Esophagus muscularis mucosa (tissue), 4 donors: ENCODE data around the gene ANGPT4. TPM values are rescaled to one million over a fixed set of nuclear protein-coding genes. Genes with fewer than 3 reads are reported as not detected.

ENCODE experiments used
- DNase-seq: peaks from one replicate; pipeline ENCODE4 v3.0.0-alpha.2; 2017; ENCODE audit errors: extremely low spot score
- H3K27ac ChIP-seq, 4 donors: fragments of 200-600 bp; sonication (generic); replicated peaks in 1 of 4; 1 replicate in 3 of 4; 2 replicates in 1 of 4; pipeline ENCODE4 v1.5.1; 2016 to 2019; ENCODE audit warnings: mild to moderate bottlenecking in 1 of 4
- H3K27me3 ChIP-seq, 4 donors: fragments of 200-600 bp; sonication (generic); one replicate each; pipeline versions ENCODE4 v1.5.1 to v1.6.0; 2016 to 2019
- H3K36me3 ChIP-seq, 4 donors: fragments of 200-600 bp; sonication (generic); one replicate each; pipeline ENCODE4 v1.5.1; 2016 to 2019
- H3K4me1 ChIP-seq, 4 donors: fragments of 200-600 bp; sonication (generic); one replicate each; pipeline ENCODE4 v1.5.1; 2016 to 2019
- H3K4me3 ChIP-seq, 4 donors: fragments of 200-600 bp; sonication (generic); 1 replicate in 2 of 4; 2 replicates in 2 of 4; pipeline ENCODE4 v1.5.1; 2016 to 2019; ENCODE audit warnings: mild to moderate bottlenecking in 4 of 4, moderate library complexity in 1 of 4
- H3K9me3 ChIP-seq, 4 donors: fragments of 200-600 bp; sonication (generic); 1 replicate in 3 of 4; 2 replicates in 1 of 4; pipeline ENCODE4 v1.5.1; 2016 to 2019
- CTCF ChIP-seq, 3 experiments: fragments of 200-600 bp in 2 of 3; fragments of 450-650 bp in 1 of 3; sonication (generic) in 2 of 3; IDR thresholded peaks; one replicate each; pipeline ENCODE4 v1.5.1; 2017 to 2019; ENCODE audit warnings: antibody characterized with exemption in 3 of 3, mild to moderate bottlenecking in 2 of 3, moderate library complexity in 1 of 3
- EP300 ChIP-seq: sonication (generic); formaldehyde crosslinking; IDR thresholded peaks from one replicate; pipeline ENCODE4 v1.6.1; 2017; ENCODE audit warnings: antibody characterized with exemption
- POLR2A ChIP-seq: fragments of 450-650 bp; IDR thresholded peaks from one replicate; pipeline ENCODE4 v1.6.1; 2017; ENCODE audit warnings: antibody characterized with exemption, moderate library complexity, mild to moderate bottlenecking, low read depth
- POLR2AphosphoS5 ChIP-seq, 2 donors: sonication (generic); formaldehyde crosslinking; IDR thresholded peaks; one replicate each; pipeline ENCODE4 v1.6.1; 2017; ENCODE audit warnings: antibody characterized with exemption in 2 of 2
- WGBS: methylation state at CpG from one replicate; pipeline ENCODE4 v1.1.5; 2018; 5-methylcytosine and 5-hydroxymethylcytosine counted together
- intact Hi-C: fragments of 100-400 bp; cut with DNase I; formaldehyde crosslinking; loops from one replicate; pipeline ENCODE4 v1.15.1; 2023
- total RNA-seq, 4 donors: library from RNA; depleted of rRNA; stranded (reverse); fragments of >200 nt; gene quantifications; one replicate each; pipeline versions ENCODE4 v1.1.0 to v1.2.1, GENCODE V29; 2016

Gene ANGPT4
- total RNA-seq, 4 donors from 2014 or later: under 0.01 to 0.46 (median 0.13) TPM; not detected in 1

DNA sequence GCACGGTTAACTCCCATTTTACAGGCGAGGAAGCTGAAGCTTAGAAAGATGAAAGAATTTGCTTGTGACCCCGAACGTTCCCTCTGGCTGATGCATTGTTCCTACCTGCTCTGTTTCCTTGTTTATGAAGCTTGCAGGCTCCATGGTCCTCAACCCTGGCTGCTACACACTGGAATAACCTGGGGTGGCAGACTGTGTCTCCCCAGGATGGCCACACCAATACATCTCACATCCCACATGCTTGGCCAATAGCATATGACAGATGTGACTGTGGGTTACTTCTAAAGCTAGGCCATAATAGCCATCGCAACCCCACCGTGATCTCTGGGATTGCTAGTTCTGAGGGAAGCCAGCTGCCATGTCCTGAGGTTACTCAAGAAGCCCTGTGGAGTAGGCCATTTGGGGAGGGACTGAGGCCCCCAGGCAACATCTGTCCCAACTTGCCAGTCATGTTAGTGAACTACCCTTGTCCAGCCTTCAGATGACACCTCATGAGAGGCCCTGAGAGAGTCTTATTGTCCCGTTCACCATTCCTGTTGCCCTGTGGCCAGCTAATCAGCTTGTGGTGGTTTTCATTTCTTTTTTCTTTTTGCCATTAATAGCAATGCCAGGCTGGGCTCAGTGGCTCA, 89.3 kb downstream of the ANGPT4 start:
- H3K36me3 ChIP-seq: no peaks in the 10 kb centered on the region
- H3K27ac ChIP-seq: no peak overlapping the region
- H3K27me3 ChIP-seq: peaks cover 0 to 11% (median 0%) of the 10 kb centered on the region in 4 donors
- H3K9me3 ChIP-seq: no peaks in the 10 kb centered on the region
- H3K4me1 ChIP-seq: no peaks in the 10 kb centered on the region
- peak; percentile 55 for DNase-seq
- 81% methylated on average over 6 of the region's 7 CpGs for WGBS
- no peak for TF ChIP-seq POLR2A
- no peak for TF ChIP-seq CTCF (IDR thresholded peaks at IDR 0.05)
- H3K4me3 ChIP-seq: no peak overlapping the region
- intact Hi-C loops: no loop called here

- no peak overlapping the region for H3K27ac ChIP-seq
- H3K4me3 ChIP-seq: no peak overlapping the region
- H3K4me1 ChIP-seq: peaks cover 0 to 6% (median 0%) of the 10 kb centered on the region in 4 donors
- WGBS: 88% methylated on average over 9 of the region's 9 CpGs
- TF ChIP-seq POLR2AphosphoS5 (IDR thresholded peaks at IDR 0.05) (no peak), EP300 (no peak), CTCF (IDR thresholded peaks at IDR 0.05) (no peak), POLR2A (no peak)
- no peaks in the 10 kb centered on the region for H3K36me3 ChIP-seq
- intact Hi-C loops: no loop called here
- no peaks in the 10 kb centered on the region for H3K9me3 ChIP-seq
- peaks cover 0 to 11% (median 0%) of the 10 kb centered on the region in 4 donors for H3K27me3 ChIP-seq
- DNase-seq: no peak
These were observed 90.3 kb downstream of the ANGPT4 start for GRCh38 chr20:825710-826421.

DNA sequence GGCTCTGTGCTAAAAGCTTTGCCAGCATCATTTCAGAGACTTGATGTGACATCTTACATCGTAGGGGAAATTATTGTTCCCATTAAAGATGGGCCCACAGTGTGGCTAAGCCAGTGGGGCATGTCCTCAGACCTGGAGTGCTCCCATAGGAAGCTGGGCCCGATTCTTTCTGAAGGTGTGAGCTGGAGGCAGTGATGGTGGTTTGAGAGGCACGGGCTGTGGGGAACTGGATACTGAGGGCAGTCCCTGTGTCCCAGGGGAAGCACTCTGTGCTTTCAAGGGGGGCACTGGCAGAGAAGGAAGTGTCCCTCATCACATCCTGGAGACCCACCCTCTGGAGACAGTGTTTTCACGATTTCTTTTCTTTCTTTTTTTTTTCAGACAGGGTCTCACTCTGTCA, 91.2 kb downstream of the ANGPT4 start:
- Histone ChIP-seq H3K27ac (no peak overlapping the region), H3K4me3 (no peak overlapping the region), H3K4me1 (peaks cover 0 to 9% (median 0%) of the 10 kb centered on the region in 4 donors), H3K27me3 (peaks cover 0 to 11% (median 0%) of the 10 kb centered on the region in 4 donors), H3K36me3 (no peaks in the 10 kb centered on the region), H3K9me3 (no peaks in the 10 kb centered on the region)
- WGBS: 72% methylated on average over 3 of the region's 4 CpGs
- intact Hi-C loops: no loop called here
- TF ChIP-seq EP300: no peak
- DNase-seq: no peak

GRCh38 chr20:824490-824889, 91.6 kb downstream of the ANGPT4 start:
- intact Hi-C loops: no loop called here
- WGBS: 91% methylated on average over 4 of the region's 4 CpGs

More at GRCh38 chr20:824490-824889, 91.6 kb downstream of the ANGPT4 start:
- no peak for DNase-seq
- TF ChIP-seq CTCF (IDR thresholded peaks at IDR 0.05) (no peak), EP300 (no peak), POLR2AphosphoS5 (IDR thresholded peaks at IDR 0.05) (no peak), POLR2A (no peak)
- Histone ChIP-seq H3K27ac (no peak overlapping the region), H3K4me3 (no peak overlapping the region), H3K27me3 (peaks cover 0 to 11% (median 0%) of the 10 kb centered on the region in 4 donors), H3K4me1 (peaks cover 0 to 9% (median 0%) of the 10 kb centered on the region in 4 donors), H3K36me3 (no peaks in the 10 kb centered on the region), H3K9me3 (no peaks in the 10 kb centered on the region)
